DND-41 (cell line): ENCODE results near the gene HOXA3.

Experiments used
- CTCF ChIP-seq: IDR thresholded peaks from 2 replicates; pipeline ENCODE4 v1.5.1; 2012; ENCODE audit warnings: borderline replicate concordance, low read length, moderate library complexity, mild to moderate bottlenecking; ENCODE audit not compliant: poor library complexity, severe bottlenecking; ENCODE audit errors: extremely low read depth
- EZH2 ChIP-seq: IDR thresholded peaks from 3 replicates; pipeline ENCODE4 v1.6.1; 2012; ENCODE audit warnings: borderline replicate concordance, low read depth, mild to moderate bottlenecking, moderate library complexity, low read length, inconsistent platforms; ENCODE audit not compliant: severe bottlenecking

- no peak for TF ChIP-seq CTCF
- no peak for TF ChIP-seq EZH2
These were observed 33.7 kb upstream of the HOXA3 start for GRCh38 chr7:27185854-27186667.
